Measurements from ENCODE around the gene MSLN.

DNA sequence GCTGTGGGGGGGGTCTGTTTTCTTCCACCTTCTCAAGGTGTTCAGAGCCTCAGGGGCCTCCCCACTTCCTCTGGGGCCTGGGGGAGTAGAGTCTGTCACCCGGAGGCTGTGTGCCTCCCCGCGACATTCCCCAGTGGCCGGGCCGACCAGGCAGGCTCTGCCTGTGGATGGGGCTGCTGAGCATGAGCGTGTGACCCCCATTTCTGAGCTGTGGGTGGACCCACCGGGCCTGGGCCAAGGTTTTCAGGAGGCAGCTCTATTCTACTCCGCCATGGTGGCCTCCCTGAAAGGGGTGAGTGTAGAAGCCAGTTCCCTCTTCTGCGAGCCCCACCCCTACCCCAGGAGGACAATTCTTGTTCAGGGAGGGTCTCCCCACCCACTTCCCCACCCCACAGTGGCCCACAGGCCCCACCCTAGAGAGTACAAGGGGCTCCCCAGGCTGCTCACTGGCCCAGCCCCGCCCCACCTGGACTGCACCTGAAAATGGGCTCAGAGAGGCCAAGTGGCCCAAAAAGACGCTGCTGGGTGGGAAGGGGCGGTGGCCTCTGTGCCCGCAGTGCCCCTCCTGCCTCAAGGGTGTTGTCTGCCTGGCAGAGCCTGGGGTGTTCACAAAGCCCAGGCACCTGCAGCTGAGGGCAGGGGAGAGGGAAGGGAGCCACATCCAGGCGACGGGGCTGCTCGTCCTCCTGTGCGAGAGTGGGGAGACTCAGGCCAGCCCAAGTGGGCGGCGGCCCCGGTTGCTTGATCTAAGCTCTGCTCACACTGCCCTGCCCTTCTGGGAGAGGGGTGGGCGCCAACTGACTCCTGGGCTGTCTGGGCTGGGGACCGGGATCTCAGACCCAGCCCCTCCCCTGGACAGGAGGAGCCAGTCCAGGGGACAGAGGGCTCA lies 1.3 kb downstream of the MSLN start:
- TF ChIP-seq POLR2A (IDR thresholded peaks at IDR 0.05): no peak
- no peak for TF ChIP-seq CTCF (IDR thresholded peaks at IDR 0.05)
